ENCODE measurements around the gene MAPK8.
A peak's percentile ranks its signal among the peaks of the same experiment; 100 is the strongest.

Gene MAPK8

DNA sequence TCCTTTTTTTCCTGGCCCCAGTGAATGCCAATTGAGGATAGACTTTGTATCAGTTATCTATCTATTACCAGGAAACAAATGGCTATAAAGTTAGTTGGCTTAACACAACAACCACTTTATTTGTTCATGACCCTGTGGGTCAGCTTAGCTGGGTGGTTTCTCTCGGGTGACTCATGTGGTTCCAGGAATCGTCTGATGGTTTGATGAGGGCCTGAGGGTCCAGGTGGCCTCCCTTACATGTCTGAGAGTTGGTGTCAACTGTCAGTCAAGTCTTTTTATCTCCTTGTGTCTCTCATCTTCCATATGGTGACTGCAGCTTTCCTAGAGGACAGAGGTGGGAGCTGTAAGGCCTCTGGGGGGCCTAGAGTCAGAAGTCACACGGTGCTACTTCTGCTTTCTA is 15.3 kb upstream of the MAPK8 start:
- DNase-seq (ENCODE audit: low read depth in 2 of 2) = no peak

GRCh38 chr10:48292616-48293015 is 13.9 kb upstream of the MAPK8 start:
- DNase-seq (ENCODE audit: low read depth in 2 of 2) = no peak

DNA sequence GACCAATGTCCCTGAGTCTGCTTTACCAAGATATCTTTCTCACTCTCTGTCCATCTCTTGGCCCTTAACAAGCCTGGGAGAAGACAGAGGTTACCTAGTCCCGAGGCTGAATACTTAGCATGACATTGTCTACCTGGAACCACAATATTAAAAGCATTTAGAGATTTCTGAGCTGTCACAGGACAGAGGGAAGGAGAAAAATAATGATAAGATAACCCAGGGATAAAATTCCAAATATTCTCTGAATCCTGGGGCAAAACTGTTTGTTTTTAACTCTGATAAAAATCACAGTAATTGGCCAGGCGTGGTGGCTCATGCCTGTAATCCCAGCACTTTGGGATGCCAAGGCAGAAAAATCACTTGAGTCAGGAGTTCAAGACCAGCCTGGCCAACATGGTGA is 12.0 kb upstream of the MAPK8 start:
- no peak for DNase-seq (ENCODE audit: low read depth in 2 of 2)

GRCh38 chr10:48296576-48297098 is 9.8 kb upstream of the MAPK8 start:
- no peak for DNase-seq (ENCODE audit: low read depth in 2 of 2)

- DNase-seq (ENCODE audit: low read depth in 2 of 2) = no peak
These were observed 7.4 kb upstream of the MAPK8 start for GRCh38 chr10:48299066-48299465.

- DNase-seq (ENCODE audit: low read depth in 2 of 2) = no peak
These were observed 6.8 kb upstream of the MAPK8 start for GRCh38 chr10:48299692-48300091.

DNA sequence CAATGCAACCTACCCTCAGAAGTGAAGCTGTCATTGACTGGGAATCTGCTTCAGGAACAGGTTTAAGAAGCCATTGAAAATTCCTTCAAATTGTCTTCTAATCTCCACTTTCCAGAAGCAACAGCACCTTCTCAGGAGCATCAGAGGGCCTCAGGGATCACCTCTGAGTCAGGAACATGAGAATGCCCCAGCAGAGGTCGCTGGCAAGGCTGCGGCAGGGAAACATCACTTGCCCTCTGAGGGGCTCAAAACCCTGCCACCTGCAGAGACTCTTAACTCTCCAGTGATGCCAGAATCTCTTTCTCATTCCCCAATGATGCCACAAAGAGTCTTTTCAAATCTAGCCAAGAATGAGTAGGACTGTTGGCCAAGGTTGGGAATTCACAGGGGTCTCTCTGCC is 5.9 kb upstream of the MAPK8 start:
- DNase-seq (ENCODE audit: low read depth in 2 of 2) = no peak

DNA sequence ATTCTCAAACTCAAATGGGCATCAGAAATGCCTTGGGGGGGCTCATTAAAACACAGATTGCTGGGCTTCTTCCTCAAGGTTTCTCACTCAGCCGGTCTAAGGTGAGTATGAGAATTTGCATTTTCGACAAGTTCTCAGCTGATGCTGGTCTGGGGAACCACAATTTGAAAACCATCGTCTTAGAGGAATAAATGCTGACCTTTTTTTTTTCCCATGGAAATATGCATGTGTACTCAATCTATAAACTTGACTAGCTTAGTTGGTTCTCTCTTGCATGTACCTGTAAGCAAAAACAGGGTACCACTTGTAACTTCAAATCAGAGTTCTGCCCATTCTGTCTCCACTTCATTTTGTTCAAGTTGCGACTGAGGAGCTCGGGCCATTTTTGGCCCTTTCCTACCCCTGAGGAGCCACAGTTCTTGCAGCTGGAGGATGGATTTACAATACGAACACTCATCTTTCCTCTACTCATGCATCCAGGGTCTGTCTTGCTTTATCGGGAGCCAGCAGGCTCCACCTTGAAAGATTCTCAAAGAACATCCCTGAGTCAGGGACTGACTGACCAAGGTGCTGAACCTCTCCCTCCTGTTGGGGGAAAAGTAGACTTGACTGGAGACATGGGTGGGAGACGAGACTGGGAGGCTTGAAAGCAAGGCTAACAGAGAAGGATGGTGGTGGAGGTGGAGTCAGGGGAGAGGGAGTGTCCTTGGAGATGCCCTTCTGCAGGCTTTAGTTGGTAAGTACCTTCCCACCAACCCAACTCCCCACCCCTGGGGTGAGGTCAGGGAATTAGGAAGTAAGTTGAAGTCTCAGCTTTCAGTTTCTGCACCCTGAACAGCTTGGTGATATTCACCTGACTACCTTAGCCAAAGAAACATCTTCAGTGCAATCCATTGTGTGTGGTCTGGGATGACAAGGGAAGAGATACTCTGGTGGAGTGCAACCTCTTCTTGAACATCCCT is 3.7 kb upstream of the MAPK8 start:
- DNase-seq (ENCODE audit: low read depth in 2 of 2) = no peak

DNA sequence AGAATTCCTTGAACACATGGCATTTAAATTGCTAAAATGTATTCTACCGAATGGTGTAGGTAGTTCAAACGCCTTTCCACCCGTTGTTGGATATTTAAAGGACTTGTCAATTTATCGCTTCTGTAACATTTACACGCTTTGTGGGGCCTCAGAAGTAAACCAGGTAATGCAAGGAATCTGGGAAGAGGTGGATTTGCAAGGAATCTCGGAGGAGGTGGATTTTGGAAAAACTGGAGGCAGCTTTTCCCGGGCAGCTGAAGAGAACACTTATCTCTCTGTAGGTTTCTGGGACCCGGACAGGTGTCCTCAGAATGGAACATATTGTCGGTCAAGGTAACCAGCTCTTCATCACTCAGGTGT is 592 bp upstream of the MAPK8 start:
- no peak for DNase-seq (ENCODE audit: low read depth in 2 of 2)

GRCh38 chr10:48306870-48307710 is 613 bp downstream of the MAPK8 start:
- DNase-seq (ENCODE audit: low read depth in 2 of 2) = peak; percentile 40 to 51

DNA sequence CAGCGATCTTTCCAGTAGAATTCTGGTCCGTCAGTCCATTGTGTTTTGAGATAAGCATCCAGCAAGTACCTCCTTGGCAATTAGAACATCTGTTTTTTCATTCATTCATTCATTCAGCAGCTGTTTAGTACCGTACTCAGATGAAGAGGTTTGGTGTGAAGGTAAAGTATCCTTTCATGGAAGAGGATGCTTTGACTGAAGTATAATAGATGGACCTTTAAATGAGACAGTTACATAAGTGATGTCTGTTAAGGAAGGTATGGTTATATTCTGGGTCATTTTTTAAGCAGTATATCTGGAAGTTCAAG is 1.2 kb downstream of the MAPK8 start:
- no peak for DNase-seq (ENCODE audit: low read depth in 2 of 2)

DNA sequence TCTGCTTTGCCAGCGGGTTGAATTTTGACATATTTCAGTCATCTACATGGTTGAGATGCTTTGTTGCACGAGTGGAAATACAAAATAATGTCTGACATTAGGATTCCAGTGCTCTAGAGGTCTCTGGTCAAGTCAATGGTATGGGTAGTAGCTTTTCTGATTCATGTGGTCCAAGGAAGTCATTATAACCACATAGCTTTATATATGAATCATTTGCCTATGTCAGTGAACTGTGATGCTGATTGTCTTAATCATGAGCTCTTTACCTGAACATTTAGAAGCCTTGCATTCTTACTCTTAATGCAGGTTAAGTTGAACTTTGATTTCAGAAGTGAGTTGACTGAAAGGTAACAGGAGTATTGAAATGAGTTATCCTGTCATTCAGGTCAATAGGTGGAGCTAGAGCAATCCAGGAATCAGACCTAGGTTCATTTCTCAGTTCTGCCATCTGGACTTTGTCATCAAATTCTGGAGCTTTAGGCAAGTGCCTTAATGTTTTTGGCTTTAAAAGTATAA is 3.3 kb downstream of the MAPK8 start:
- no peak for DNase-seq (ENCODE audit: low read depth in 2 of 2)

GRCh38 chr10:48314107-48314506 is 7.6 kb downstream of the MAPK8 start:
- DNase-seq (ENCODE audit: low read depth in 2 of 2) = no peak

GRCh38 chr10:48316236-48316635 is 9.8 kb downstream of the MAPK8 start:
- DNase-seq (ENCODE audit: low read depth in 2 of 2) = no peak

- DNase-seq (ENCODE audit: low read depth in 2 of 2) = no peak
These were observed 11.0 kb downstream of the MAPK8 start for GRCh38 chr10:48317321-48317990.

- DNase-seq (ENCODE audit: low read depth in 2 of 2) = no peak
These were observed 15.5 kb downstream of the MAPK8 start for GRCh38 chr10:48322017-48322416.

DNA sequence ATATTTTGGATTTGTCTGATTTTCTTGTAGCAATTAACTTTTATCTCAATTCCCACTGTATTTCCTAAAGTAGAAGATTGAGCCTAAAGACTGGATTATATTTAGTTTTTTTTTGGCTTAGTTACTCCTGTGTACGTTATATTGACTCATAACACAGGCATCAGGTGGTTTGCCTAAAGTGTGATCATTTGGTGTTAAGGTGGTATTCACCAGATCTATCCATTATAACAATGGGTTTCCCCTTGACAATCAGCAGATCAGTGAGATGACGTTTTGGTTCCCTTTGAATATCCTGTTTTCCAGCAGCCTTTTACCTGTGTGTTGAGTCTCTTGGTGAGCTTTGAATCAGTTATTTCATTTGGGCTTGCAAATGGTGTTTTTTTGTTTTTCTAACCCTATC is 18.1 kb downstream of the MAPK8 start:
- no peak for DNase-seq (ENCODE audit: low read depth in 2 of 2)

GRCh38 chr10:48330269-48330668 is 23.8 kb downstream of the MAPK8 start:
- DNase-seq (ENCODE audit: low read depth in 2 of 2) = no peak

DNA sequence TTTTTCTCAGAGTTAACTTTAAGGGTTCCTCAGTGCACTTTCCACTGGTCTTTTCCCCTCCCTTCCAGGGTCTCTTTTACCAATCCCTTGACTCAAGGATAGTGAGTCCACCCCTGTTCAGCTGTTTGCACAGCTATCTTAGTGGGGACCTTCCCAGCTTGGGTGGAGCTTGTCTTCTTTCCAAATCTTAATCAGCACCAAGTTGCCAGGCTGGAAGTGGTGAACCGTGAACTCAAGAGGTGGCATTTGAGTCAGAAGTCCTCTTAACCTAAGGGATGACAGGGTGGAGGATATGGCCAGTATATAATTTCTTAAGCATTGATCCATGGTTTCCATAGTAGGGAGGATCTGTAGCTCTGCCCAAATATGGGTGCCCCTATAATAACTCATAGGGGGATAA is 25.0 kb downstream of the MAPK8 start:
- DNase-seq (ENCODE audit: low read depth in 2 of 2) = no peak

- no peak for DNase-seq (ENCODE audit: low read depth in 2 of 2)
These were observed 25.8 kb downstream of the MAPK8 start for GRCh38 chr10:48332166-48332870.

DNA sequence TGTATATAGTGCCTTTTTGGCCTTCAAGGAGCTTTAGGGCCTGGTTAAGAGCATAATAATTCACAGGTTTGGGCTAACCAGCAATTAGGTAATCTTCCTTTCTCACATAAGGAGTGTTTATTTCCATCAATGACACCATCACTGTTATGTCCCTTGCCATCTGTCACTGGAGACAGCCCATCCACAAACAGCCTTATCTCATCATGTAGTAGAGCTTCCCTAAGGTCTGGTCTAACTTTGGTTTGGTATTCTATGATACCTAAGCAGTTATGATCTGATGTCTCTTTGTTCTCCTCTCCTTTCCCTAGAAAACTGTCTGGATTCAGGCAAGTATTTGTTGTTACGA is 26.4 kb downstream of the MAPK8 start:
- no peak for DNase-seq (ENCODE audit: low read depth in 2 of 2)

GRCh38 chr10:48333856-48334255 is 27.4 kb downstream of the MAPK8 start:
- no peak for DNase-seq (ENCODE audit: low read depth in 2 of 2)
